Astrocyte of the spinal cord (primary cell): ENCODE results near the gene PRKCA.
A peak's percentile ranks its signal among the peaks of the same experiment; 100 is the strongest.

ENCODE experiments used
- DNase-seq: peaks from one replicate; pipeline ENCODE4 v3.0.0; 2011; ENCODE audit warnings: low read depth, low spot score
- H3K4me3 ChIP-seq: 2 replicates; pipeline ENCODE4 v1.5.1; 2011; ENCODE audit warnings: low read depth, mild to moderate bottlenecking, low read length, moderate library complexity
- in situ Hi-C: cut with HindIII; loops from 2 replicates; pipeline ENCODE4 v1.10.0; 2017; ENCODE audit warnings: low sequenced_read_pairs
- TF ChIP-seq, protein P1 (sequence below): IDR thresholded peaks from 2 replicates; pipeline ENCODE4 v1.5.1; 2012; ENCODE audit warnings: low read depth, mild to moderate bottlenecking, low read length, inconsistent platforms

The PRKCA gene

GRCh38 chr17:66430846-66431795 is 128.7 kb downstream of the PRKCA start:
- TF ChIP-seq, protein P1, sequence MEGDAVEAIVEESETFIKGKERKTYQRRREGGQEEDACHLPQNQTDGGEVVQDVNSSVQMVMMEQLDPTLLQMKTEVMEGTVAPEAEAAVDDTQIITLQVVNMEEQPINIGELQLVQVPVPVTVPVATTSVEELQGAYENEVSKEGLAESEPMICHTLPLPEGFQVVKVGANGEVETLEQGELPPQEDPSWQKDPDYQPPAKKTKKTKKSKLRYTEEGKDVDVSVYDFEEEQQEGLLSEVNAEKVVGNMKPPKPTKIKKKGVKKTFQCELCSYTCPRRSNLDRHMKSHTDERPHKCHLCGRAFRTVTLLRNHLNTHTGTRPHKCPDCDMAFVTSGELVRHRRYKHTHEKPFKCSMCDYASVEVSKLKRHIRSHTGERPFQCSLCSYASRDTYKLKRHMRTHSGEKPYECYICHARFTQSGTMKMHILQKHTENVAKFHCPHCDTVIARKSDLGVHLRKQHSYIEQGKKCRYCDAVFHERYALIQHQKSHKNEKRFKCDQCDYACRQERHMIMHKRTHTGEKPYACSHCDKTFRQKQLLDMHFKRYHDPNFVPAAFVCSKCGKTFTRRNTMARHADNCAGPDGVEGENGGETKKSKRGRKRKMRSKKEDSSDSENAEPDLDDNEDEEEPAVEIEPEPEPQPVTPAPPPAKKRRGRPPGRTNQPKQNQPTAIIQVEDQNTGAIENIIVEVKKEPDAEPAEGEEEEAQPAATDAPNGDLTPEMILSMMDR, result no peak
- H3K4me3 ChIP-seq, result no peak overlapping the region
- in situ Hi-C loops, result no loop called here
- no peak for DNase-seq

DNA sequence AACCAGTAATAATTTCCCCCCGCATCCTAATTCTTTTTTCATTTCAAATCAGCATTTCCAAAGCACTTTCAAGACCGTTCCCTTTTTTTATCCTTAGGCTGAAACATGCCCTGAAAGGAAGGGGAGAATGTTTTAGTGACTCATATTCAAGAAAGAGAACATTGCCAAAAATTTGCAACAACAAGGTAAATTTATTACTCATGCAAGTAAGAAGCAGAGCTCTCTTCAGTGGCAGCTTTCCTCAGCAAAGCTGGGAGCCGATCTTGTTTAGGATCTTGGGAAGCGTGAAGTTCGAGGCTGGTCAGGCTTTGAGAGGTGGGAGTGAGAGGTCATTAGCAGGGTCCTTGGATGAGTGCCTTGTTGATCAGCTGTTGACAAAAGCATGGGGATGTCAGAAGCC is 129.5 kb downstream of the PRKCA start:
- TF ChIP-seq, protein P1, result no peak
- in situ Hi-C loops, result no loop called here
- H3K4me3 ChIP-seq, result no peak overlapping the region
- peak; percentile 87 for DNase-seq

DNA sequence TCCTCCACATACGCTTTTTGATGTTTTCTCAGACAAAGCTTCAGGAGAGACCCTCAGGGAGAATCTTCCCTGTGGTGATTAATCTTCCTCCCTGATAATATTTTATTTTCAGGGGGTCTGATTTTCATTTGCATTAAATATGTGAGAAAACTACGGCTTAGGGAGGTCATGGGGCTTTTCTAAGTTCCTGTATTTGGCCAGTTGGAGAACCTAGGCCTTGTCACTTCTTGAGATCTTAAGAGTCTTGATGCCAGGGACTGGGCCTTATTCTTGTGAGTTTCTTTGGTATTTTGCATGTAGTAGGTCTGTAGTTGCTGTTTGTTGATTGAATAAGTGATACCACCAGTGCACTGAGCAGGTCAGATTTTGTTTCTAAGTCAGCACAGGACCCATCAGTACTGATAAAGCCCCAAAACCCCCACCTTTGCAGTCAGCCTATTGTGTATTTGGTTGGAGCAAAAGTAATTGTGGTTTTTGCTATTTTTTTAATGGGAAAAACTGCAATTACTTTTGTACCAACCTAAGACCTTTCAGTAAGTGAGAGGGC is 130.1 kb downstream of the PRKCA start:
- DNase-seq, result no peak
- H3K4me3 ChIP-seq, result no peak overlapping the region
- in situ Hi-C loops, result no loop called here
- TF ChIP-seq, protein P1, result no peak

DNA sequence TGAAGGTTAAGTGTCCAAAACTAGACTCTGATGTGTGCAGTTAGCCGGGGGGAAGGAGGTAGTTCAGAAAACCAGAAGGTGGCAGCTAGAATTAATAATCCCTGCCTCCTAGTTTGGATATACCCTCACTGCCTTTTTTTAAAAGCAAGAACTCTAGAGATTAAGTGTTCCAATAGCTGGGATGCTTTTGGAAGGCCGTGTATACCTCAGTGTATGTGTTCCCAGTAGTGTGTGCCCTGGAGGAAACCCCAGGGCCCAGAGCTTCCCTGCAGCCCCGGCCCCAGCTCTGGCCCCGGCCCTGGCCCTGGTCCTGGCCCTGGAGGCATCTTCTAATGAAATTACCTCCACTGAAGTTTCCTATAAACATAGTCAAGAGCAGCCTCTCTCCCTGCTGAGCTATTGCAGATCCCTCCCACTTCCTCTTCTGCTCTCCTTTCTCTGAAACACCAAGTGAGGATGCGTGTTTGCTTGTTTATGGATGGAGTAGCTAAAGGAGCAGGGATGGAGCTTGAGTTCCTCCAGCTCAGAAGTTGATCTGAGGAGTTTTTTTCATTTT is 130.7 kb downstream of the PRKCA start:
- in situ Hi-C loops, result no loop called here
- peak; percentile 56 for DNase-seq
- no peak overlapping the region for H3K4me3 ChIP-seq
- TF ChIP-seq, protein P1, result no peak

DNA sequence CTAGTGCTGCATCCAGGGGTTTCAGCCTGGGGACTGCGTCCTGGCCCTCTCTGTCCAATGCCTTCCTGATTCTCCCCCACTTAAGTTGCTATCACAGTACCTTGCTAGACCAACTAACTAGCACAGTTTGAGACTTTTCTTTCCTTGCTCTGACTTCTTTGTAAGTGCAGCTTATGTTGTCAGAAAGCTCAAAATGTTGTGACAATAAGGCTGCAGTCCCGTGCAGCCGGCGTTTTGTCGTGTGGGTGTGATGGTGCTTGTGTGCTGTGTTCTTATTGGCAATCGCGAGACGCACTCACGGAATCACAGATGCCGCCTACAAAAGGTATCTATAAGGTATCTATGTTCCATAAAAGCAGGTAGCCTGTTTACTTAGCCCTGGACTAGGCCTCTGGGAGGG is 132.8 kb downstream of the PRKCA start:
- TF ChIP-seq, protein P1, result no peak
- no peak overlapping the region for H3K4me3 ChIP-seq
- DNase-seq, result no peak
- in situ Hi-C loops, result no loop called here

DNA sequence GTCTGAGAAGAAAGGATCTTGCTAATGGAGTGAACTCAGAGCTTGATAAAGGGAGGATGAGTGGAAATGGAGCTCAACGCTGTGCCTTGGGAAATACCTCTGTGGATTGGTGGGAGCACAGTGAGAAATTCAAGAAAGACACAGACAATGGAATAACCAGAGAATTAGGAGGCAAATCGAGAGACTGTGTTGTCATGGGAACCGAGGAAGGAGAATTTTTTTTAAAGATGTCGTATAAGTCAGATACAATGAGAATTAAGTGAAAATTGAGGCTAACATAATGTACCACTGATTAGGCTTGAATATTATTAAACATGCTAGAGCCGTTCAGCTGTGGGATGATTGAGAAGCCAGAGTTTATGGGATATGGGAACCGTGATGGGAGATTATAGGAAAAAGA is 134.2 kb downstream of the PRKCA start:
- in situ Hi-C loops, result no loop called here
- DNase-seq, result no peak
- H3K4me3 ChIP-seq, result no peak overlapping the region
- TF ChIP-seq, protein P1, result no peak
